Suprapubic skin (tissue), 4 donors: Measurements from ENCODE around the gene NAV3.

Source experiments
- CTCF ChIP-seq, 2 donors: fragments of 200-600 bp in 1 of 2; fragments of 450-650 bp in 1 of 2; sonication (generic) in 1 of 2; IDR thresholded peaks; one replicate each; pipeline ENCODE4 v1.5.1; 2016 to 2019; ENCODE audit warnings: antibody characterized with exemption in 2 of 2, mild to moderate bottlenecking in 1 of 2, moderate library complexity in 1 of 2
- EP300 ChIP-seq: sonication (generic); formaldehyde crosslinking; IDR thresholded peaks from one replicate; pipeline ENCODE4 v1.6.1; 2017; ENCODE audit warnings: antibody characterized with exemption
- POLR2AphosphoS5 ChIP-seq, 3 donors: sonication (generic); formaldehyde crosslinking; IDR thresholded peaks; one replicate each; pipeline ENCODE4 v1.6.1; 2017; ENCODE audit warnings: antibody characterized with exemption in 3 of 3

GRCh38 chr12:78232756-78233155 is 402.1 kb downstream of the NAV3 start:
- TF ChIP-seq CTCF (IDR thresholded peaks at IDR 0.05) (no peak), EP300 (no peak), POLR2AphosphoS5 (IDR thresholded peaks at IDR 0.05) (no peak)
